ENCODE results near the gene SSH3. TPM values are rescaled to one million over a fixed set of nuclear protein-coding genes. Genes with fewer than 3 reads are reported as not detected.
A peak's percentile ranks its signal among the peaks of the same experiment; 100 is the strongest.

SSH3 gene
- total RNA-seq, 3 donors from 2014 or later, result 28.8 to 55.2 (median 34.4) TPM

DNA sequence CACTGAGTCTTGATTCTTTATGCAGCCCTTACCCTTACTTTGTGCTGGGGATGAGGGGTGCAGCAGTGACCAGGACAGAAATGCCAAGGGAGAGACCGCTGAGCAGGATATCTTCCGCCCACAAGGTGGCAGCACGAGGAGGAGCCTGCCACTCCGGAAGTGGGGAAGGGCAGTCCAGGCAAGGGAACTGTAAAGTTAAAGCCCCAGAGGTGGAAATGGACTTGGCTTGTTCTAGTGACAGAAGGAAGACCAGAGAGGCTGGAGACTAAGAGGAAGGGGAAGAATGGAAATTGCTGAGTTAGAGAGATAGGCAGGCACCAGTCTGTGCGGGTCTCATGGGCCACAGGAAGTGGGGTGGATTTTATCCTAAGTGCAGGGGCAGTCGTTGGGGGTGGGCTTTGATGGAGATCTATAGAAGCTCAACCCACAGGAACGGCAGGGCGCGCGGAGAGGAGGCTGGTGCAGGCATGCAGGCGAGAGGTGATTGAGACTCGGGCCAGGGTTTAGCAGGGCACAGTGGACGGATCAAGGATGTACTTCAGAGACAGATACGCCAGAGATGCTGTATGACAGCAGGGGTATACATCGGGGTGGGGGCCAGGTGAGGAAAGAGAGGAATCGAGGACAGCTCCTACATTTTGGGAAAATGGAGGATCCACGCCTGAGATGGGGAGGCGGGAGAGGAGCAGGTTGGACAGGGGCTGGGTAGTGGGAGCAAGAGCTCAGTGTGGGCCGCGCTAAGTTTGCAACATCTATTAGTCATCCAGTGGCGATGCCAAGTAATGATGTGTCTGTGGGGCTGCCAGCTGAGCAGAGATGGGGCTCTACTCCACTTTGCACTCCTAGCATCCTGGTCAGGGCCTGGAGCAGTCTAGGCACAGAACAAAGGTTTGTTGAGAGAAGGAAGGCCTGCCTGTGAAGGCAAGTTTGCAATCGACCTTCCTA lies 40.3 kb upstream of the SSH3 start:
- intact Hi-C loops (cut with DNase I; ENCODE audit: low total_unique reads), result loop anchor here (1.0 kb wide), 1 partner anchor 51 kb away; no protein-coding TSS in a partner anchor
- peak; percentile 39 to 60 (median 39) for TF ChIP-seq POLR2AphosphoS5 (IDR thresholded peaks at IDR 0.05)
- no peak for TF ChIP-seq POLR2A (IDR thresholded peaks at IDR 0.05)
- TF ChIP-seq, protein P1, sequence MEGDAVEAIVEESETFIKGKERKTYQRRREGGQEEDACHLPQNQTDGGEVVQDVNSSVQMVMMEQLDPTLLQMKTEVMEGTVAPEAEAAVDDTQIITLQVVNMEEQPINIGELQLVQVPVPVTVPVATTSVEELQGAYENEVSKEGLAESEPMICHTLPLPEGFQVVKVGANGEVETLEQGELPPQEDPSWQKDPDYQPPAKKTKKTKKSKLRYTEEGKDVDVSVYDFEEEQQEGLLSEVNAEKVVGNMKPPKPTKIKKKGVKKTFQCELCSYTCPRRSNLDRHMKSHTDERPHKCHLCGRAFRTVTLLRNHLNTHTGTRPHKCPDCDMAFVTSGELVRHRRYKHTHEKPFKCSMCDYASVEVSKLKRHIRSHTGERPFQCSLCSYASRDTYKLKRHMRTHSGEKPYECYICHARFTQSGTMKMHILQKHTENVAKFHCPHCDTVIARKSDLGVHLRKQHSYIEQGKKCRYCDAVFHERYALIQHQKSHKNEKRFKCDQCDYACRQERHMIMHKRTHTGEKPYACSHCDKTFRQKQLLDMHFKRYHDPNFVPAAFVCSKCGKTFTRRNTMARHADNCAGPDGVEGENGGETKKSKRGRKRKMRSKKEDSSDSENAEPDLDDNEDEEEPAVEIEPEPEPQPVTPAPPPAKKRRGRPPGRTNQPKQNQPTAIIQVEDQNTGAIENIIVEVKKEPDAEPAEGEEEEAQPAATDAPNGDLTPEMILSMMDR (IDR thresholded peaks at IDR 0.05), result peak; percentile 27 to 85 (median 74)
- Histone ChIP-seq H3K27me3 (no peaks in the 10 kb centered on the region), H3K4me1 (peaks cover 3 to 25% of the 10 kb centered on the region in 2 donors), H3K4me3 (peak overlapping the region in 1 of 3 donors; percentile 16), H3K36me3 (no peaks in the 10 kb centered on the region), H3K9me3 (no peaks in the 10 kb centered on the region), H3K27ac (peak overlapping the region; percentile 33 to 73)
- peak; percentile 73 to 81 for DNase-seq (ENCODE audit: low spot score in 2 of 2)

DNA sequence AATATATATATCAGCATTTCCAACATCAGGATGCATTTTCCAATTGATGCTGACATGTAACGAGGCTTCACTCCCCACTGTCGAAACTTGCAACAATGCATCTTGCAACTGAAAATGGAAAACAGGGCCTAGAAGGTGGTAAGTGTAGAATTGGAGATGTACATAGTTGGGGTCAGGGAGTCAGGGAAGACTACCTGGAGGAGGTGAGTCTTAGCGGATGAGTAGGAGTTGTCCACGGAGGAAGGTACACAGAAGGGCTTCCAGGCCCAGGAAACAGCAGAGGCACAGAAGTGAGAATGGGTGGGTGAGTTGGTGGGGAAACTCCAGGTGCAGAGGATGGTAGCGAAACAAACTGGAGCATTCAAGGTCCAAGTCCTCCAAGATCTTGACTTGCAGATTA lies 39.1 kb upstream of the SSH3 start:
- Histone ChIP-seq H3K36me3 (no peaks in the 10 kb centered on the region), H3K4me3 (no peak overlapping the region), H3K9me3 (no peaks in the 10 kb centered on the region), H3K27ac (no peak overlapping the region), H3K4me1 (peaks cover 7 to 33% of the 10 kb centered on the region in 2 donors), H3K27me3 (no peaks in the 10 kb centered on the region)
- no peak for DNase-seq (ENCODE audit: low spot score in 2 of 2)
- TF ChIP-seq, protein P1 (IDR thresholded peaks at IDR 0.05), result no peak
- TF ChIP-seq POLR2A (IDR thresholded peaks at IDR 0.05), result no peak
- TF ChIP-seq POLR2AphosphoS5 (IDR thresholded peaks at IDR 0.05), result no peak
- intact Hi-C loops (cut with DNase I; ENCODE audit: low total_unique reads), result no loop called here

DNA sequence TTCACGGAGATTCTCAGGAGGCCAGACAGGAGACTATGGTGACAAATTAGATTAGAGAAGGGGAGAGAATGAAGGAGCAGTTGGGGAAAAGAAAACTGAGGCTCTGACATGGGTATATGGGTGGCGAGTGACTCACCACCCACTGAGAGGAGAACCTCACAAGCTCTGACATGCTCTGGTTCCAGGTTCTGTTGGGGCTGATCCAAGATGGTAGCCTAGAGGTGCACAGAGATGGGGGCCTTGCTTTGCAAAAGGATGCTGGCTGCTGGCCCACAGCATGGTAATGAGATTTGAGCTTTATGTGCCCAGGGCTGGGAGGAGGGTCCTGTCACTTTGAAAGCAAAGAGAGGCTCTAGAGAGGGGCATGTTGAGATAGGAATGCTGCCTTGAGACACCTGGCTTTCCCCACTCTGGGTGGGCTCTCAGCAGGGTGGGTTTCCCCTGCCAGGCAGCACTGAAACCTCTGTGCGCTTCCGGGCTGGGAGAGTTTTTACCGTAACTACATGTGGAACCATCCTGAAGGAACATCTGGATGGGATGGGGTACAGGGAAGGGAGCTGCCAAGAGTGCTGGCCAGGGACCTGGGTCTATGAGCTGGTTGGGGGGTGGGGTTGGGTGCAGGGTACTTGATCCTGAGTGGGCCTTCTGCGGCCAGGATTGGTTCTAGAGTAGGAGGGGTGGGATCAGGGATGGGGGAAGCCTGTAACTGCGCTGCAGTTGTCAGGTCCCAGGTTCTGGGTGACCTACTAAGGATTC lies 38.3 kb upstream of the SSH3 start:
- Histone ChIP-seq H3K4me3 (no peak overlapping the region), H3K9me3 (no peaks in the 10 kb centered on the region), H3K27me3 (no peaks in the 10 kb centered on the region), H3K4me1 (peaks cover 7 to 41% of the 10 kb centered on the region in 2 donors), H3K36me3 (no peaks in the 10 kb centered on the region), H3K27ac (peak overlapping the region; percentile 83 to 92)
- TF ChIP-seq POLR2A (IDR thresholded peaks at IDR 0.05) (no peak), POLR2AphosphoS5 (IDR thresholded peaks at IDR 0.05) (no peak)
- TF ChIP-seq, protein P1 (IDR thresholded peaks at IDR 0.05), result no peak
- DNase-seq (ENCODE audit: low spot score in 2 of 2), result no peak
- intact Hi-C loops (cut with DNase I; ENCODE audit: low total_unique reads), result no loop called here

DNA sequence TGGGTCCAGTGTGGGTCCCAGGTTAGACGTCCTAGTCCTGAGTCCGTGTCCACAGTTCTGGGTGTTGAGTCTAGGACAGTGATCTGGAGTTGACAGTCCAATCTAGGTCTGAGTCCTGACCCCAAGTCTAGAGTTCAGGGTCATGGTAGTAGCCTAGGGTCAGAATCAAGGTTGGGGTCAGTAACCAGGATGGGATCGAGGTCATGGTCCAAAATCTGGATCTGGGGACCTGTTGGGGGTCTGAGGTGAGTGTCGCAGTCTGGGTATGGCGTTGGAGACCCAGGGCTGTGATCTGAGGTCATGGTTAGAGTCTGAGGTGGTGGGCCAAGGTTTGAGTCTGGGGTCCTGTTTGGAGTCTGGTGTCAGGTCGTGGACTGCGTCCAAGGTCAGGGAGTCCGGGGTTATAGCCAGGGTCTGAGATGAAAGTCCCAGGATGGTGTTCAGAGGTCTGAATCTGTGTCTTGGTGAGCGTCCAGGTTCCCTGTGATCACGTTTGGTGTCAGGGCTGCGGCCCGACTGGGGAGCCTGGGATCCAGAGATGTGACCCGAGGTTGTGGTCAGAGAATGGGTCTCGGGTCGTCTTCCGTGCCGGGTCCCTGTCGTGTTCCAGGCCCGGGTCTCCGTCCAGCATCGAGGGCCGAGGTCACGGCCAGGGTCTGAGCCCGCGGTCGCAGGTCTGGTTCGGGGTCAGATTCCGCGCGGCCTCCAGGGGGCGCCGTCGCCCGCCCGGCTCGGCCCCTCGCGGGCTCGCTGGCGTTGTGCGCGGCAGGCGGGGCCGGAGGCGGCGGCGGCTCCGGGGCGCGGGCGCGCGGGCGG lies 37.5 kb upstream of the SSH3 start:
- intact Hi-C loops (cut with DNase I; ENCODE audit: low total_unique reads), result no loop called here
- Histone ChIP-seq H3K4me1 (peaks cover 11 to 49% of the 10 kb centered on the region in 2 donors), H3K27ac (peak overlapping the region; percentile 83 to 92), H3K36me3 (no peaks in the 10 kb centered on the region), H3K27me3 (no peaks in the 10 kb centered on the region), H3K9me3 (no peaks in the 10 kb centered on the region), H3K4me3 (peak overlapping the region in 2 of 3 donors; percentile 35 to 99)
- DNase-seq (ENCODE audit: low spot score in 2 of 2), result peak in 1 of 2 donors; percentile 82
- TF ChIP-seq POLR2A (IDR thresholded peaks at IDR 0.05) (no peak), POLR2AphosphoS5 (IDR thresholded peaks at IDR 0.05) (peak in 1 of 3 donors; percentile 46)
- TF ChIP-seq, protein P1 (IDR thresholded peaks at IDR 0.05), result peak; percentile 47 to 88 (median 64)

Data from breast epithelium (tissue), 4 donors.